Measurements from ENCODE around the gene SIKE1. TPM values are rescaled to one million over a fixed set of nuclear protein-coding genes. Genes with fewer than 3 reads are reported as not detected.
"Not testable (repeated sequence)": the region's sequence is repeated elsewhere in the genome, so short reads cannot be mapped to it uniquely, and the experiment has no call there.

Gene SIKE1
- total RNA-seq, 2 experiments from 2014 or later, result 69.7 to 70.0 TPM

- ChIA-PET POLR2A (interaction anchor here (1.7 kb wide), 1 partner anchor 12 kb away, joined by 6 read pairs; no protein-coding TSS in a partner anchor), CTCF (interaction anchor here (0.6 kb wide), 1 partner anchor 10 kb away, joined by 3 read pairs; no protein-coding TSS in a partner anchor)
These were observed 24.2 kb downstream of the SIKE1 start for GRCh38 chr1:114756009-114756892.

- ChIA-PET POLR2A (interaction anchor here (1.7 kb wide), 1 partner anchor 11 kb away, joined by 6 read pairs; no protein-coding TSS in a partner anchor), CTCF (no interaction called here)
These were observed 25.2 kb downstream of the SIKE1 start for GRCh38 chr1:114755006-114755931.

GRCh38 chr1:114753702-114754101 lies 26.8 kb downstream of the SIKE1 start:
- POLR2A ChIA-PET, CTCF ChIA-PET: not testable (repeated sequence)

GRCh38 chr1:114753143-114753542 lies 27.3 kb downstream of the SIKE1 start:
- CTCF ChIA-PET, result no interaction called here
- POLR2A ChIA-PET, result no interaction called here

- CTCF ChIA-PET, result no interaction called here
These were observed 29.7 kb downstream of the SIKE1 start for GRCh38 chr1:114750780-114751179.

GRCh38 chr1:114749835-114750234 lies 30.6 kb downstream of the SIKE1 start:
- POLR2A ChIA-PET, result interaction anchor here (0.5 kb wide), 1 partner anchor 11 kb away, joined by 5 read pairs; no protein-coding TSS in a partner anchor
- CTCF ChIA-PET, result no interaction called here

More at GRCh38 chr1:114750780-114751179, 29.7 kb downstream of the SIKE1 start:
- POLR2A ChIA-PET, result no interaction called here

- ChIA-PET POLR2A (no interaction called here), CTCF (interaction anchor here (0.9 kb wide), 1 partner anchor 10 kb away, joined by 3 read pairs; no protein-coding TSS in a partner anchor)
These were observed 33.9 kb downstream of the SIKE1 start for GRCh38 chr1:114746450-114747121.

GRCh38 chr1:114745291-114745690 lies 35.2 kb downstream of the SIKE1 start:
- ChIA-PET CTCF (no interaction called here), POLR2A (interaction anchor here (1.8 kb wide), 1 partner anchor 10 kb away, joined by 6 read pairs; no protein-coding TSS in a partner anchor)

- ChIA-PET CTCF (no interaction called here), POLR2A (no interaction called here)
These were observed 38.3 kb downstream of the SIKE1 start for GRCh38 chr1:114741963-114742746.

- ChIA-PET CTCF (no interaction called here), POLR2A (no interaction called here)
These were observed 40.2 kb downstream of the SIKE1 start for GRCh38 chr1:114740331-114740730.

GRCh38 chr1:114737314-114737849 lies 43.1 kb downstream of the SIKE1 start:
- CTCF ChIA-PET, result no interaction called here

GRCh38 chr1:114735479-114735878 lies 45.0 kb downstream of the SIKE1 start:
- CTCF ChIA-PET, result no interaction called here

More at GRCh38 chr1:114737314-114737849, 43.1 kb downstream of the SIKE1 start:
- POLR2A ChIA-PET, result no interaction called here

GRCh38 chr1:114729782-114730181 lies 50.7 kb downstream of the SIKE1 start:
- POLR2A ChIA-PET, result no interaction called here

More at GRCh38 chr1:114735479-114735878, 45.0 kb downstream of the SIKE1 start:
- POLR2A ChIA-PET, result no interaction called here

GRCh38 chr1:114728553-114728952 lies 51.9 kb downstream of the SIKE1 start:
- POLR2A ChIA-PET, result no interaction called here

More at GRCh38 chr1:114729782-114730181, 50.7 kb downstream of the SIKE1 start:
- CTCF ChIA-PET, result no interaction called here

GRCh38 chr1:114725230-114725629 lies 55.3 kb downstream of the SIKE1 start:
- POLR2A ChIA-PET, result no interaction called here
- CTCF ChIA-PET, result no interaction called here

More at GRCh38 chr1:114728553-114728952, 51.9 kb downstream of the SIKE1 start:
- CTCF ChIA-PET, result no interaction called here

GRCh38 chr1:114723915-114724314 lies 56.6 kb downstream of the SIKE1 start:
- ChIA-PET POLR2A (interaction anchor here (1.0 kb wide), 1 partner anchor 57 kb away, joined by 3 read pairs; the partner anchor contains the start of gene SIKE1), CTCF (no interaction called here)

GRCh38 chr1:114723457-114723856 lies 57.0 kb downstream of the SIKE1 start:
- ChIA-PET POLR2A (interaction anchor here (1.0 kb wide), 1 partner anchor 57 kb away, joined by 3 read pairs; the partner anchor contains the start of gene SIKE1), CTCF (no interaction called here)

- POLR2A ChIA-PET, result no interaction called here
- CTCF ChIA-PET, result no interaction called here
These were observed 60.0 kb downstream of the SIKE1 start for GRCh38 chr1:114720492-114720891.

All from activated CD8-positive, alpha-beta memory T cell treated with anti-CD3 and anti-CD28 coated beads for 36 hours (primary cell).